ENCODE results near the gene LCMT2.

DNA sequence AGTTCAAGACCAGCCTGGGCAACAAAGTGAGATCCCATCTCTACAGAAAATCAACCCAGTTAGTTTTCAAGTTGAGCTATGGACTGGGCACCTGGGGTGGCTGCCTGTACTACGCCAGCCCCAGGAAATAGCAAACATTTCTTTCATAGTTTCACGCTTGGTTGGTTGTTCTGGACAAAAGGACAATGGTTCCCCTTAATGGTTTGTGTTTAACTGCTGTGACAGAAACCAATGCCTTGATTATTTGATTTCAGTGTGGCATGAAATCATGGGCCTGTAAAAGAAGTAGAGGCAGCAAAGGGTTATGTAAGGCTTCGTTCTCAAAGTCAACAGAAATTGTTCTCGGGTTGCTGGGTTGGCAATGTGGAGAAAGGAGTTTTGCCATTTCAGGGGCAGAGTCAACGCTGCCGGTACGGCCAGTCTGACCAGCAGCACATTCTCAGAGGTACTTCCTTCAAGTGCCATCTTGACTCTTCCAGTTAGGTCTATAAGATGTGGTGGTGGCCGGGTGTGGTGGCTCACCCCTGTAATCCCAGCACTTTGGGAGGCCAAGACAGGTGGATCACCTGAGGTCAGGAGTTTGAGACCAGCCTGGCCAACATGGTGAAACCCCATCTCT, 12.7 kb downstream of the LCMT2 start:
- TF ChIP-seq, protein P1, sequence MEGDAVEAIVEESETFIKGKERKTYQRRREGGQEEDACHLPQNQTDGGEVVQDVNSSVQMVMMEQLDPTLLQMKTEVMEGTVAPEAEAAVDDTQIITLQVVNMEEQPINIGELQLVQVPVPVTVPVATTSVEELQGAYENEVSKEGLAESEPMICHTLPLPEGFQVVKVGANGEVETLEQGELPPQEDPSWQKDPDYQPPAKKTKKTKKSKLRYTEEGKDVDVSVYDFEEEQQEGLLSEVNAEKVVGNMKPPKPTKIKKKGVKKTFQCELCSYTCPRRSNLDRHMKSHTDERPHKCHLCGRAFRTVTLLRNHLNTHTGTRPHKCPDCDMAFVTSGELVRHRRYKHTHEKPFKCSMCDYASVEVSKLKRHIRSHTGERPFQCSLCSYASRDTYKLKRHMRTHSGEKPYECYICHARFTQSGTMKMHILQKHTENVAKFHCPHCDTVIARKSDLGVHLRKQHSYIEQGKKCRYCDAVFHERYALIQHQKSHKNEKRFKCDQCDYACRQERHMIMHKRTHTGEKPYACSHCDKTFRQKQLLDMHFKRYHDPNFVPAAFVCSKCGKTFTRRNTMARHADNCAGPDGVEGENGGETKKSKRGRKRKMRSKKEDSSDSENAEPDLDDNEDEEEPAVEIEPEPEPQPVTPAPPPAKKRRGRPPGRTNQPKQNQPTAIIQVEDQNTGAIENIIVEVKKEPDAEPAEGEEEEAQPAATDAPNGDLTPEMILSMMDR (IDR thresholded peaks at IDR 0.05) = no peak
- no peak for TF ChIP-seq ZFX (IDR thresholded peaks at IDR 0.05; ENCODE audit: borderline replicate concordance)

Measured in 22Rv1 (cell line).